ENCODE measurements around the gene LIMCH1.

Gene LIMCH1

GRCh38 chr4:41744572-41745291, 206.8 kb downstream of the LIMCH1 start:
- no peak for DNase-seq

DNA sequence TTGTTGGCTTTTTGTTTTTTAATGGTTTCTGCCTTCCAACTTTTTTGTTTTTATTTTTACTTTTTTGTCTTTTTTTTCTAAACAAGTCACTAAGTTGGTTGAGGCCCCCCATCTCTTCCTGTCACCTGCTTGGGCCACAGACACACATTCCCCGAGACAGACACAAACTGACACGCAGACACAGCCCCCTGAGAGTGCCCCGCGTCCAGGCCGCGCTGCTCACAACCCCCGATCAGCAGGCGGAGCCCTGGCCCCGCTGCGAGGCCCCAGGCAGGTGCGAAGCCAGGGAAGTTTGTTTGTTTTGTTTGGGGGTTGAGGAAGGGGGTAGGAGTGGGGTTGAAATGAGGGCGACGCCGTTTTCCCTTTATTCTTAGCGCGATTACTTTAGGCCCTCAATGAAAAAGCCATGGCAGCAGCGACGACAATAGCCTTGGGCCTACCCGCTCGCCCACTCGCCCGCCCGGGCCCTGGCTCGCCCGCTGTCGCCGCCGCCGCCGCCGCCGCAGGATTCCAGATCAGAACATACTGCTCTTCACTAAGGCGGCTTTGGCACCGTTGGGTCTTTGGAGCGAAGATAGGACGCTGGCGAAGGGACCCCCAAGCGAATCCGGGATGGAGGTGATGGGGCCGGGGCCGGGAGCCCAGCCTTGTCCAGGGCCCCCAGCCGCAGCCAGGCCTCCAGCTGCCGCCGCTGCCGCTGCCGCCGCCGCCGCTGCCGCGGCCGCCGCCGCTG, 207.5 kb downstream of the LIMCH1 start:
- no peak for DNase-seq

GRCh38 chr4:41746025-41746439, 208.1 kb downstream of the LIMCH1 start:
- no peak for DNase-seq

DNA sequence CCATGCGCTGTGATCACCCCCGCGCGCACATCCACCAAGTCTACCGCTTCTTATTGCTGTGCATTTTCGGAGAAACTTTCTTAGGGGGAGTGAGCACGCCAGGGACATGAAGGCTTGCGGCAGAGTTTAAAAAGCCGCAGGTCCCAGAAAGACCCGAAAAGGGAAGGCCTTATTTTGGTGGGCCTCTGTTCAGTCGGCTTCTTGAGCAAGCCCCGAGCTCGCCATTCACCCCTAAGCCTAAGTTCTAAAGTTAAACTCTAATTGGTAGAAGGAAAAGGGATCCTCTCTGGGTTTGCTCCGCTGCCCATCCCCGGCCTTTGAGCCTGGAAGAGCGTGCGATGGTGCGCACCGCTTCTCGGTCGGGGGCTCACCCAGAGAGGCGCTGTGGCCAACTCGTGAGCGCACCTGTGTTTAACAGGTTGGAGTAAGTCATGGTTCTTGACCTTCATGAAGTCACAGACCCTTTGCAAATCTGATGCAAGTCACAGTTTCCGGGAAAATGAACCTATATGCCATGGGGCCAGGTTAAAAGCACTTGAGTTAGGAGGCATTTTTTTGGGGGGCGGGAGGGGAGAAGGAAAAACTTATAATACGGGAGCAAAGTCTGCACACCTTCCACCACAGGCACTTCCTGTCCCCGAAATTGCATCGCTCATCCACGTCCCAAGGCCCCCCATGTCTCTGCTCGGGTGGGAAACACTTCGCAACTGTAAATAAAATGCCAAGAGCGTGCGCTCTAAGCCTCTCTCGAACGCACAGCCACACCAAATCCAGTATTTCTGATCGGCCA, 208.7 kb downstream of the LIMCH1 start:
- no peak for DNase-seq

- no peak for DNase-seq
Measured at GRCh38 chr4:41747230-41748055, 209.5 kb downstream of the LIMCH1 start.

- no peak for DNase-seq
Measured at GRCh38 chr4:41748074-41748570, 210.2 kb downstream of the LIMCH1 start.

DNA sequence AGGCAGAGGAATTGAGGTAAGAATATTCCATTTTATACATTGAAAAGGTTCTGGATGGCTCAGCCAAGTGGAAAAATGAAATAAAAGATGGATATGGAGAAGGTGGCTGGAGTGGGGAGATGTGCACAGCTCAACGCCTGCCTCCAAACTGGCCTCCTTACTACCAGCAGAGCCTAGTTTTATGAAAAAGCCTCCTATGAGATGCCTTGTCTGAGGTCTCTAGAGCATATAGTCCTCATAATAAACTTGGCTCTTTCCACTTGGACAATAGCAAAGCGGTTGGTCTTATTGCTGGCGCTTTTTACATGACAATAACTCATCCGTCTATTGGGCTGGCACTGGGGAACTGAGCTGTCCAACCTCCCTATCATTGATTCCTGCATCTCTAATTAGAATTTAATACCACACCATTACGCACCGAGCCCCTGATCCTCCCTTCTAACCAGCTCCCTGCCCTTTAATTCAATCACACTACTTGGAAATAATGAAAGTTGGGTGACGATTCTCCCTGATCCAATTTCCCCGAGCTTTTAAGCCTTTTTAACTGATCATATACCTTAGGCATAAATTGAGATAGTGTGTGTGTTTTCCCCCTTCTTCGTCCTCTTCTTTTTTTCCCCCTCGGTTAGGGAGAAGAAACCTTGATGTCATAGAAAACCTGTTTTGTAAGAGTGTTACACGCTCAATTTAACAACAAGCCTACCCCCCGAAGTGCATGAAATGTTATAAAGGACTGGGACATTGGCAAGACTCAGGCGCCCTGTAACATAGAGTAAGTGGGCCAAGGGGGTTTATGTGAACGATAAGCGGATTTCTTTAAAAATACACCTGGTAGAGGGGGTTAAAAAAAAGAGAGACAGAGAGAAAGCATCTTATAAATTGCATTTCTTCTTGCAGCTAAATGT, 210.9 kb downstream of the LIMCH1 start, which contains the start of gene PHOX2B:
PHOX2B (minus strand) TSS at position 155 of the 905 bp plus-strand sequence; CDS start at position 40, 115 bp downstream.
- DNase-seq: no peak

DNA sequence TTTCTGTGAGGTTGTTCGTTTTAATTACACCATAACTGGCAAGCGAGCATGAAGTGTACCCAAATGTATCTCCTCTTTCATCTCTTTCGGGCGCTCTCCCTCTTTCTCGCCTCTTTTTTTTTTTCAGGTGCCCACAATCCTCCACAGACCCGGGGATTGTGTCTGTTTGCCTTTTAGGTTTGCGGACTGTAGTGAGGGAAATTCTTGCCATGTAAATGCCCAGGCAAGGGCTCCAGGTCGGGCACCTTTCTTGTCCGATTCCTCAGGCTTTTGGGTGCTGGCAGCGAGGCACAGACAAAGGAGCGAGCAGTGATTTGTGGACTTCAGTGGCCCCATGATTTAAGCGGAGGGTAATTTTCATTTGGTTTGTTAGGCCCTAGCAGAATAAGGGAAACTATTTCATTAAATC, 211.7 kb downstream of the LIMCH1 start:
- DNase-seq: no peak

Data from NCI-H2029 (cell line).